ENCODE measurements around the gene TPRN. TPM values are rescaled to one million over a fixed set of nuclear protein-coding genes. Genes with fewer than 3 reads are reported as not detected.

Gene TPRN
- total and polyA plus RNA-seq, 2 donors (not counting 3 experiments of a cell fraction or from before 2014, with no cell fraction given) = 4.3 to 12.4 TPM

- Histone ChIP-seq H3K79me2 (ENCODE audit: control insufficient read depth, insufficient read depth, low read length) (peaks cover 20% of the 10 kb centered on the region), H3K27ac (ENCODE audit: insufficient read depth, low read depth, low read length) (no peak overlapping the region), H3K4me1 (ENCODE audit: control insufficient read depth, extremely low read depth, insufficient read depth, low read length) (peaks cover 9% of the 10 kb centered on the region), H4K20me1 (replicated peaks; ENCODE audit: control insufficient read depth, extremely low read depth, insufficient read depth, low read length) (no peaks in the 10 kb centered on the region), H3K27me3 (ENCODE audit: control insufficient read depth in 2 of 2, insufficient read depth in 2 of 2, low read length in 2 of 2) (no peaks in the 10 kb centered on the region), H3K9me3 (replicated peaks; ENCODE audit: control insufficient read depth, insufficient read depth, low read length) (no peaks in the 10 kb centered on the region), H3K4me3 (replicated peaks in 1 of 3; ENCODE audit: insufficient read depth in 1 of 3, low read depth in 1 of 3, low read length in 3 of 3) (no peak overlapping the region), H3K36me3 (ENCODE audit: control insufficient read depth in 2 of 2, extremely low read depth in 1 of 2, insufficient read depth in 2 of 2, low read length in 2 of 2) (peaks cover 5 to 7% of the 10 kb centered on the region in 2 experiments), H3K9me1 (replicated peaks; ENCODE audit: control insufficient read depth, extremely low read depth, insufficient read depth, low read length) (no peaks in the 10 kb centered on the region), H3K4me2 (ENCODE audit: insufficient read depth, low read length) (no peak overlapping the region), H3K9ac (replicated peaks; ENCODE audit: extremely low read depth, insufficient read depth, low read length) (no peak overlapping the region), H2AFZ (ENCODE audit: low read depth, low read length) (no peak overlapping the region)
- TF ChIP-seq JUN (IDR thresholded peaks at IDR 0.05; ENCODE audit: borderline replicate concordance, insufficient read depth, insufficient read length, low read depth) (no peak), POLR2AphosphoS5 (IDR thresholded peaks at IDR 0.05; ENCODE audit: insufficient read depth, low read depth, low read length) (no peak), GATA2 (IDR thresholded peaks at IDR 0.05; ENCODE audit: insufficient read depth, insufficient read length, low read depth, low read length) (no peak), FOS (IDR thresholded peaks at IDR 0.05; ENCODE audit: borderline replicate concordance, insufficient read depth, low read length) (no peak), MAX (IDR thresholded peaks at IDR 0.05; ENCODE audit: insufficient read depth, insufficient read length) (no peak), CTCF (IDR thresholded peaks at IDR 0.05; ENCODE audit: extremely low read depth in 1 of 2, insufficient read depth in 1 of 2, low read depth in 1 of 2, low read length in 2 of 2) (no peak), EZH2 (IDR thresholded peaks at IDR 0.05; ENCODE audit: borderline replicate concordance, low read depth, low read length, severe bottlenecking) (no peak), MYC (IDR thresholded peaks at IDR 0.05; ENCODE audit: low read depth, low read length) (no peak), POLR2A (IDR thresholded peaks at IDR 0.05; ENCODE audit: low read depth, low read length) (no peak)
- ChIA-PET POLR2A (no interaction called here), CTCF (interaction anchor here (1.0 to 2.5 kb wide), 6 partner anchors 13 to 209 kb away, joined by 3 to 63 read pairs (median 10); partner anchors contain the start of genes CYSRT1, NDOR1, NELFB and RNF208)
- no peak for FAIRE-seq
- BruUV-seq (replicated peaks) = no TSS peak
- intact Hi-C loops (cut with micrococcal nuclease) = loop anchor here (2.0 to 5.0 kb wide), 2 partner anchors 15 to 451 kb away; partner anchors contain the start of gene RNF208
- dilution Hi-C loops (cut with MboI; ENCODE audit: extremely low pct_ligation_motif_present, low sequenced_read_pairs) = no loop called here
- DNase-seq (ENCODE audit: low read depth, low spot score) = no peak
Observed at GRCh38 chr9:137237759-137238726, 37.5 kb upstream of the TPRN start.
